K562 (cell line): ENCODE data around the gene RHBDF2. TPM values are rescaled to one million over a fixed set of nuclear protein-coding genes. Genes with fewer than 3 reads are reported as not detected.

Experiments
- AFF4 ChIP-seq: sonication (generic); formaldehyde crosslinking; IDR thresholded peaks from 2 replicates; pipeline ENCODE4 v1.8.0; 2023; ENCODE audit warnings: mild to moderate bottlenecking, missing genetic modification reagents
- CEBPG ChIP-seq, 3 experiments: fragments of 200-800 bp in 1 of 3; sonication (Bioruptor generic) in 1 of 3; sonication (generic) in 1 of 3; formaldehyde crosslinking in 1 of 3; IDR thresholded peaks in 2 of 3; conservative IDR thresholded peaks in 1 of 3; 2 replicates each; pipeline versions ENCODE4 v1.6.1 to v1.8.0; 2016 to 2022; ENCODE audit warnings: missing compliant biosample characterization in 2 of 3, missing genetic modification characterization in 2 of 3, mild to moderate bottlenecking in 1 of 3, missing genetic modification reagents in 1 of 3
- EP400 ChIP-seq: fragments of 450-650 bp; IDR thresholded peaks from 2 replicates; pipeline ENCODE4 v1.6.1; 2017; ENCODE audit warnings: antibody characterized with exemption, mild to moderate bottlenecking, moderate library complexity
- ESRRA ChIP-seq: fragments of 450-650 bp; IDR thresholded peaks from 2 replicates; pipeline ENCODE4 v1.6.1; 2014; ENCODE audit warnings: low read depth, mild to moderate bottlenecking, moderate library complexity, borderline replicate concordance
- GABPB2 ChIP-seq: fragments of 250-450 bp; sonication (Bioruptor Pico); conservative IDR thresholded peaks from 2 replicates; pipeline ENCODE4 v1.5.1; 2021; ENCODE audit warnings: mild to moderate bottlenecking
- GATAD2A ChIP-seq: fragments of 450-650 bp; IDR thresholded peaks from 2 replicates; pipeline ENCODE4 v1.6.1; 2017
- KAT8 ChIP-seq: fragments of 450-650 bp; IDR thresholded peaks from 2 replicates; pipeline ENCODE4 v1.6.1; 2016; ENCODE audit warnings: low read depth, mild to moderate bottlenecking
- MAFK ChIP-seq: IDR thresholded peaks from 2 replicates; pipeline ENCODE4 v1.6.1; 2011; ENCODE audit warnings: low read length, improper control_type of control experiment
- MTA2 ChIP-seq: fragments of 450-650 bp; IDR thresholded peaks from 2 replicates; pipeline ENCODE4 v1.6.1; 2016; ENCODE audit warnings: low read depth
- MYBL2 ChIP-seq, 2 experiments: fragments of 450-650 bp in 1 of 2; sonication (generic) in 1 of 2; formaldehyde crosslinking in 1 of 2; IDR thresholded peaks; 2 replicates each; pipeline versions ENCODE4 v1.6.1 to v1.8.1; 2017 to 2022; ENCODE audit warnings: borderline replicate concordance in 1 of 2, inconsistent platforms in 1 of 2, low read depth in 1 of 2, mild to moderate bottlenecking in 1 of 2, missing genetic modification reagents in 1 of 2, moderate library complexity in 1 of 2
- NELFE ChIP-seq: IDR thresholded peaks from 2 replicates; pipeline ENCODE4 v1.6.1; 2011; ENCODE audit warnings: mild to moderate bottlenecking; ENCODE audit not compliant: insufficient read depth, insufficient read length
- NFRKB ChIP-seq: fragments of 450-650 bp; IDR thresholded peaks from 2 replicates; pipeline ENCODE4 v1.6.1; 2016; ENCODE audit warnings: low read depth
- TAF9B ChIP-seq: fragments of 450-650 bp; IDR thresholded peaks from 2 replicates; pipeline ENCODE4 v1.6.1; 2018; ENCODE audit warnings: mild to moderate bottlenecking; ENCODE audit not compliant: partially characterized antibody
- ZBTB7A ChIP-seq: IDR thresholded peaks from 2 replicates; pipeline ENCODE4 v1.6.1; 2011; ENCODE audit warnings: low read depth, mild to moderate bottlenecking, low read length, moderate library complexity, borderline replicate concordance; ENCODE audit not compliant: control insufficient read depth
- ZC3H8 ChIP-seq: fragments of 450-650 bp; IDR thresholded peaks from 2 replicates; pipeline ENCODE4 v1.6.1; 2017
- ZNF551 ChIP-seq: fragments of 250-450 bp; sonication (Bioruptor Pico); IDR thresholded peaks from 2 replicates; pipeline ENCODE4 v1.5.0; 2021; ENCODE audit warnings: mild to moderate bottlenecking, moderate library complexity
- polyA plus RNA-seq, 8 experiments: library from polyadenylated mRNA; depleted of rRNA in 4 of 8; stranded (reverse) in 5 of 8; unstranded in 3 of 8; fragments of >200 nt; fragmentation: Nextera tagmentation in 2 of 8; fragmentation: Illumina TruSeq in 1 of 8; extraction: Ambion mirVana in 2 of 8; extraction: Trizol in 1 of 8; gene quantifications; 2 replicates each; pipeline versions ENCODE4 v1.2.1 to v1.2.3, GENCODE V29; 2011 to 2014; ENCODE audit warnings: inconsistent platforms in 1 of 8, missing spikeins in 1 of 8
- total RNA-seq, 7 experiments: library from RNA; depleted of rRNA in 6 of 7; stranded (reverse); fragments of >200 nt in 6 of 7; fragmentation: Illumina TruSeq in 2 of 7; extraction: Trizol in 2 of 7; gene quantifications; 2 replicates each; pipeline versions ENCODE4 v1.2.1 to v1.2.3, GENCODE V29; 2011 to 2021; ENCODE audit warnings: low replicate concordance in 1 of 7
- TF ChIP-seq, protein P1 (sequence below): sonication (generic); formaldehyde crosslinking; IDR thresholded peaks from 2 replicates; pipeline ENCODE4 v1.8.0; 2022; ENCODE audit warnings: mild to moderate bottlenecking, missing genetic modification reagents
- TF ChIP-seq, protein P2 (sequence below): fragments of 450-650 bp; IDR thresholded peaks from 2 replicates; pipeline ENCODE4 v1.6.1; 2014; ENCODE audit warnings: low read depth, mild to moderate bottlenecking, moderate library complexity, borderline replicate concordance

The RHBDF2 gene
- total and polyA plus RNA-seq, 9 of the 15 experiments (the other 6 are each of a cell fraction or from before 2014, with no cell fraction given), result 0.04 to 2.8 (median 1.1) TPM

- TF ChIP-seq AFF4, result no peak
- no peak for TF ChIP-seq ZC3H8
- TF ChIP-seq GABPB2, result no peak
- TF ChIP-seq MTA2, result no peak
- no peak for TF ChIP-seq NELFE
- no peak for TF ChIP-seq GATAD2A
- TF ChIP-seq EP400, result no peak
- TF ChIP-seq CEBPG (CRISPR knock-in tag; IDR thresholded peaks at IDR 0.05), result no peak
- TF ChIP-seq CEBPG (tag; conservative IDR thresholded peaks at IDR 0.05 in 1 of 2, IDR thresholded peaks at IDR 0.05 in 1 of 2), result no peak
- no peak for TF ChIP-seq KAT8
- TF ChIP-seq, protein P1, sequence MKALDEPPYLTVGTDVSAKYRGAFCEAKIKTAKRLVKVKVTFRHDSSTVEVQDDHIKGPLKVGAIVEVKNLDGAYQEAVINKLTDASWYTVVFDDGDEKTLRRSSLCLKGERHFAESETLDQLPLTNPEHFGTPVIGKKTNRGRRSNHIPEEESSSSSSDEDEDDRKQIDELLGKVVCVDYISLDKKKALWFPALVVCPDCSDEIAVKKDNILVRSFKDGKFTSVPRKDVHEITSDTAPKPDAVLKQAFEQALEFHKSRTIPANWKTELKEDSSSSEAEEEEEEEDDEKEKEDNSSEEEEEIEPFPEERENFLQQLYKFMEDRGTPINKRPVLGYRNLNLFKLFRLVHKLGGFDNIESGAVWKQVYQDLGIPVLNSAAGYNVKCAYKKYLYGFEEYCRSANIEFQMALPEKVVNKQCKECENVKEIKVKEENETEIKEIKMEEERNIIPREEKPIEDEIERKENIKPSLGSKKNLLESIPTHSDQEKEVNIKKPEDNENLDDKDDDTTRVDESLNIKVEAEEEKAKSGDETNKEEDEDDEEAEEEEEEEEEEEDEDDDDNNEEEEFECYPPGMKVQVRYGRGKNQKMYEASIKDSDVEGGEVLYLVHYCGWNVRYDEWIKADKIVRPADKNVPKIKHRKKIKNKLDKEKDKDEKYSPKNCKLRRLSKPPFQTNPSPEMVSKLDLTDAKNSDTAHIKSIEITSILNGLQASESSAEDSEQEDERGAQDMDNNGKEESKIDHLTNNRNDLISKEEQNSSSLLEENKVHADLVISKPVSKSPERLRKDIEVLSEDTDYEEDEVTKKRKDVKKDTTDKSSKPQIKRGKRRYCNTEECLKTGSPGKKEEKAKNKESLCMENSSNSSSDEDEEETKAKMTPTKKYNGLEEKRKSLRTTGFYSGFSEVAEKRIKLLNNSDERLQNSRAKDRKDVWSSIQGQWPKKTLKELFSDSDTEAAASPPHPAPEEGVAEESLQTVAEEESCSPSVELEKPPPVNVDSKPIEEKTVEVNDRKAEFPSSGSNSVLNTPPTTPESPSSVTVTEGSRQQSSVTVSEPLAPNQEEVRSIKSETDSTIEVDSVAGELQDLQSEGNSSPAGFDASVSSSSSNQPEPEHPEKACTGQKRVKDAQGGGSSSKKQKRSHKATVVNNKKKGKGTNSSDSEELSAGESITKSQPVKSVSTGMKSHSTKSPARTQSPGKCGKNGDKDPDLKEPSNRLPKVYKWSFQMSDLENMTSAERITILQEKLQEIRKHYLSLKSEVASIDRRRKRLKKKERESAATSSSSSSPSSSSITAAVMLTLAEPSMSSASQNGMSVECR, result no peak; the same call in 1 of the 2 replicates
- no peak for TF ChIP-seq NFRKB
- TF ChIP-seq, protein P2, sequence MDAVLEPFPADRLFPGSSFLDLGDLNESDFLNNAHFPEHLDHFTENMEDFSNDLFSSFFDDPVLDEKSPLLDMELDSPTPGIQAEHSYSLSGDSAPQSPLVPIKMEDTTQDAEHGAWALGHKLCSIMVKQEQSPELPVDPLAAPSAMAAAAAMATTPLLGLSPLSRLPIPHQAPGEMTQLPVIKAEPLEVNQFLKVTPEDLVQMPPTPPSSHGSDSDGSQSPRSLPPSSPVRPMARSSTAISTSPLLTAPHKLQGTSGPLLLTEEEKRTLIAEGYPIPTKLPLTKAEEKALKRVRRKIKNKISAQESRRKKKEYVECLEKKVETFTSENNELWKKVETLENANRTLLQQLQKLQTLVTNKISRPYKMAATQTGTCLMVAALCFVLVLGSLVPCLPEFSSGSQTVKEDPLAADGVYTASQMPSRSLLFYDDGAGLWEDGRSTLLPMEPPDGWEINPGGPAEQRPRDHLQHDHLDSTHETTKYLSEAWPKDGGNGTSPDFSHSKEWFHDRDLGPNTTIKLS, result peak; percentile 77; the same call in 1 of the 2 replicates
- no peak for TF ChIP-seq ZNF551 (CRISPR knock-in tag)
- TF ChIP-seq ESRRA, result peak; percentile 10; the same call in 1 of the 2 replicates
- TF ChIP-seq TAF9B, result no peak
- no peak for TF ChIP-seq ZBTB7A
- TF ChIP-seq MYBL2 (IDR thresholded peaks at IDR 0.05; ENCODE audit: low read depth), result no peak
- TF ChIP-seq MYBL2 (CRISPR knock-in tag; IDR thresholded peaks at IDR 0.05; ENCODE audit: borderline replicate concordance), result no peak
- TF ChIP-seq MAFK, result no peak
Observed at GRCh38 chr17:76452660-76453430, 48.4 kb downstream of the RHBDF2 start, which contains the start of gene UBE2O (continued).
